GM06990 (cell line): ENCODE results near the gene OR10K2.

Experiments used
- DNase-seq: peaks from one replicate; pipeline ENCODE4 v3.0.0-alpha.2; 2011; ENCODE audit not compliant: insufficient read length; ENCODE audit errors: extremely low read depth
- H3K27me3 ChIP-seq: replicated peaks from 2 replicates; pipeline ENCODE4 v1.6.0; 2011; ENCODE audit warnings: low read length; ENCODE audit not compliant: control insufficient read depth, insufficient read depth
- H3K36me3 ChIP-seq: 2 replicates; pipeline ENCODE4 v1.5.1; 2011; ENCODE audit warnings: low read length; ENCODE audit not compliant: control insufficient read depth, insufficient read depth
- H3K4me3 ChIP-seq: replicated peaks from 2 replicates; pipeline ENCODE4 v1.5.1; 2011; ENCODE audit warnings: low read depth, mild to moderate bottlenecking, control low read depth, low read length
- TF ChIP-seq, protein P1 (sequence below): IDR thresholded peaks from 2 replicates; pipeline ENCODE4 v1.5.1; 2011; ENCODE audit warnings: low read length, control low read depth, mild to moderate bottlenecking, inconsistent platforms; ENCODE audit not compliant: insufficient read depth, poor library complexity, severe bottlenecking

OR10K2 gene, protein sequence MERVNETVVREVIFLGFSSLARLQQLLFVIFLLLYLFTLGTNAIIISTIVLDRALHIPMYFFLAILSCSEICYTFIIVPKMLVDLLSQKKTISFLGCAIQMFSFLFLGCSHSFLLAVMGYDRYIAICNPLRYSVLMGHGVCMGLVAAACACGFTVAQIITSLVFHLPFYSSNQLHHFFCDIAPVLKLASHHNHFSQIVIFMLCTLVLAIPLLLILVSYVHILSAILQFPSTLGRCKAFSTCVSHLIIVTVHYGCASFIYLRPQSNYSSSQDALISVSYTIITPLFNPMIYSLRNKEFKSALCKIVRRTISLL

DNA sequence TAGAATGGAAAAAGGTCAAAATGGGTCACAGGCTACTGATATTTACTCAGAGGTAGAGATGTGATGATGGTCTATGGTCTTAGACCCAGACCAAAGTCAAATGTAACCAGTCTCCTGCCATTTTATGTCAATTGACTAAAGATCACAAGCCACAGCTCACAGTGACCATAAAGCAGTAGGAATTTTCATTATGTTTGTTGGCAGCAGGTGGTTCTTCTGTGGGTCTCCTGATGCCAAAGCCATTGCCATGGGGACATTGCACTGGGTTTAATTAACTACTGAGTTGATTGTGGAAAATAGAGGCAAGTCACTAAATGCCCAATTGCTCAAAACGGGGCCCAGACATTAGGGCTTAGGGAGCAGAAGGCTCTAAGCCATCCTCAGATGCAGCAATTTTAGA, at the start of gene OR10K2:
OR10K2 (minus strand) TSS at position 101 of the 400 bp plus-strand sequence. CDS start 5,371 bp downstream, outside the sequence.
- Histone ChIP-seq H3K36me3 (no peaks in the 10 kb centered on the region), H3K4me3 (no peak within 1 kb of the TSS), H3K27me3 (no peaks in the 10 kb centered on the region)
- no peak for DNase-seq
- TF ChIP-seq, protein P1, sequence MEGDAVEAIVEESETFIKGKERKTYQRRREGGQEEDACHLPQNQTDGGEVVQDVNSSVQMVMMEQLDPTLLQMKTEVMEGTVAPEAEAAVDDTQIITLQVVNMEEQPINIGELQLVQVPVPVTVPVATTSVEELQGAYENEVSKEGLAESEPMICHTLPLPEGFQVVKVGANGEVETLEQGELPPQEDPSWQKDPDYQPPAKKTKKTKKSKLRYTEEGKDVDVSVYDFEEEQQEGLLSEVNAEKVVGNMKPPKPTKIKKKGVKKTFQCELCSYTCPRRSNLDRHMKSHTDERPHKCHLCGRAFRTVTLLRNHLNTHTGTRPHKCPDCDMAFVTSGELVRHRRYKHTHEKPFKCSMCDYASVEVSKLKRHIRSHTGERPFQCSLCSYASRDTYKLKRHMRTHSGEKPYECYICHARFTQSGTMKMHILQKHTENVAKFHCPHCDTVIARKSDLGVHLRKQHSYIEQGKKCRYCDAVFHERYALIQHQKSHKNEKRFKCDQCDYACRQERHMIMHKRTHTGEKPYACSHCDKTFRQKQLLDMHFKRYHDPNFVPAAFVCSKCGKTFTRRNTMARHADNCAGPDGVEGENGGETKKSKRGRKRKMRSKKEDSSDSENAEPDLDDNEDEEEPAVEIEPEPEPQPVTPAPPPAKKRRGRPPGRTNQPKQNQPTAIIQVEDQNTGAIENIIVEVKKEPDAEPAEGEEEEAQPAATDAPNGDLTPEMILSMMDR, result no peak

DNA sequence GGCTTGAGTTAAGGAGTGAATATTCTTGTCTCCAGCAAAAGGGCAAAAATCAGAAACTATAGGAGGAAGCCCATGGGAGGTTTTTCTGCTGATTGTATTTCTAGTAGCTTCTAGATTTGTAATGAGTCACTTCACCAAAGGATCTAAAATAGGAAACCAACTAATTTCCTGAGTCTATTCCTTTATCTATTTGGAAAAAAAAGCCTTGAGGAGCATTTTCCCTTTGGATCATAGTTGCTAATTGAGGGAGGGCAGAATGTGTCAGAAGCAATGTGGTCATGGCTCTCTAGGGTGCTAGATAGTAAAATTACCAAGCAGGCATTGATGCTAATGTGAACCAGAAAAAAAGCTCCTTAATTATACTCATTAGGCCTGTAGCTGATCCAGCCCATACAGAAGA, 45.9 kb upstream of the OR10K2 start, which contains the start of gene OR10R2:
OR10R2 (plus strand) TSS at position 301 of the 400 bp plus-strand sequence. CDS start 106 bp downstream, outside the sequence.
- Histone ChIP-seq H3K27me3 (no peaks in the 10 kb centered on the region), H3K36me3 (no peaks in the 10 kb centered on the region), H3K4me3 (no peak within 1 kb of the TSS)
- no peak for DNase-seq
- TF ChIP-seq, protein P1, result no peak

- H3K4me3 ChIP-seq, result no peak within 1 kb of the TSS
- TF ChIP-seq, protein P1, result no peak
- DNase-seq, result no peak
- H3K27me3 ChIP-seq, result no peaks in the 10 kb centered on the region
- no peaks in the 10 kb centered on the region for H3K36me3 ChIP-seq
Measured at GRCh38 chr1:158461534-158461933, 35.5 kb upstream of the OR10K2 start, which contains the start of gene OR10K1. TSS of gene OR10K1 (plus strand) at chr1:158461834. CDS start at chr1:158465562, 3,728 bp downstream.

DNA sequence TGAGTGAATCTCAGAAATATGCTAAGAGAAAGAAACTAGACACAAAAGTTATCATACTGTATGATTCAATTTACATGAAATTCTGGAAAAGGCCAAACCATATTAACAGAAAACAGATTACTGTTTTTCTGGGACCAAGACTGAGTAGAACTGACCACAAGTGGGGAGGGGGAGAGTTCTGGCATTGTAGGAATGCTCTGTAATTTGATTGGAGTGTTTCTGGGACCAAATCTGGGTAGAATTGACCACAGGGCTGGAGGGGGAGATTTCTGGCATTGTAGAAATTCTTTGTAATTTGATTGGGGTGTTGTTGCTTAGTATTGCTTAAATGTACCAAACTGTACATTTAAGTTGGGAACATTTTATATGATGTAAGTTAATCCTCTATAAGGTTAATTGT, 32.2 kb upstream of the OR10K2 start:
- Histone ChIP-seq H3K36me3 (no peaks in the 10 kb centered on the region), H3K27me3 (no peaks in the 10 kb centered on the region), H3K4me3 (no peak overlapping the region)
- TF ChIP-seq, protein P1, result no peak
- no peak for DNase-seq

GRCh38 chr1:158457246-158457645, 31.2 kb upstream of the OR10K2 start:
- Histone ChIP-seq H3K36me3 (no peaks in the 10 kb centered on the region), H3K27me3 (no peaks in the 10 kb centered on the region), H3K4me3 (no peak overlapping the region)
- DNase-seq, result no peak
- TF ChIP-seq, protein P1, result no peak

DNA sequence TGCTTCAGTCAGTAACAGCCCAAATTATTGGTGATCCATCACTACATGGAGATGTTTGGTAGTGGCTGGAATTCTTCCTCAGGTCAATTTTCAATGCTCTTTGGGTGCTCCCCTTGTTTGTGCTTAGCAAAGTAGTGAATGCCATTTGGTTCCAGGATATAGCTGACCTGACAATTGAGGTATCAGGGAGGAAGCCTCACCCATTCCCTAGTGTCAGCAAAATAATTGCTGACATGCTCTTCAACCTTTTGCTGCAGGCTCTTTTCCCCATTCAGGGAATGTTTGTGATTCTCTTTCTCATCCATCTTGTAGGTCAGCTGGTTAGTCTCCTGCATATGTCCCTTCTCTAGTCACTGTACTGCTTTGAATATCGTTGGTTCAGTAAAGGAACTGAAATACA, 28.5 kb upstream of the OR10K2 start:
- no peak overlapping the region for H3K4me3 ChIP-seq
- DNase-seq, result no peak
- TF ChIP-seq, protein P1, result no peak
- no peaks in the 10 kb centered on the region for H3K36me3 ChIP-seq
- no peaks in the 10 kb centered on the region for H3K27me3 ChIP-seq
